ENCODE measurements around the gene ARFGEF3.

GRCh38 chr6:138187156-138187555 is 25.4 kb downstream of the ARFGEF3 start:
- TF ChIP-seq POLR2A (IDR thresholded peaks at IDR 0.05; ENCODE audit: low read depth) (no peak), CTCF (IDR thresholded peaks at IDR 0.05) (no peak), EP300 (IDR thresholded peaks at IDR 0.05) (no peak)
